Upper lobe of left lung (tissue), 4 donors: ENCODE results near the gene BANF1.

Experiments used
- EP300 ChIP-seq, 4 donors: sonication (generic); formaldehyde crosslinking; IDR thresholded peaks; one replicate each; pipeline ENCODE4 v1.5.1; 2017; ENCODE audit warnings: antibody characterized with exemption in 4 of 4, control low read depth in 2 of 4
- POLR2A ChIP-seq, 4 donors: fragments of 450-650 bp; IDR thresholded peaks; one replicate each; pipeline ENCODE4 v1.5.1; 2016 to 2017; ENCODE audit warnings: antibody characterized with exemption in 4 of 4, mild to moderate bottlenecking in 2 of 4
- TF ChIP-seq, protein P1 (sequence below), 6 experiments: fragments of 450-650 bp in 4 of 6; fragments of 200-600 bp in 2 of 6; sonication (generic) in 2 of 6; IDR thresholded peaks; one replicate each; pipeline ENCODE4 v1.5.1; 2016 to 2019; ENCODE audit warnings: antibody characterized with exemption in 6 of 6

DNA sequence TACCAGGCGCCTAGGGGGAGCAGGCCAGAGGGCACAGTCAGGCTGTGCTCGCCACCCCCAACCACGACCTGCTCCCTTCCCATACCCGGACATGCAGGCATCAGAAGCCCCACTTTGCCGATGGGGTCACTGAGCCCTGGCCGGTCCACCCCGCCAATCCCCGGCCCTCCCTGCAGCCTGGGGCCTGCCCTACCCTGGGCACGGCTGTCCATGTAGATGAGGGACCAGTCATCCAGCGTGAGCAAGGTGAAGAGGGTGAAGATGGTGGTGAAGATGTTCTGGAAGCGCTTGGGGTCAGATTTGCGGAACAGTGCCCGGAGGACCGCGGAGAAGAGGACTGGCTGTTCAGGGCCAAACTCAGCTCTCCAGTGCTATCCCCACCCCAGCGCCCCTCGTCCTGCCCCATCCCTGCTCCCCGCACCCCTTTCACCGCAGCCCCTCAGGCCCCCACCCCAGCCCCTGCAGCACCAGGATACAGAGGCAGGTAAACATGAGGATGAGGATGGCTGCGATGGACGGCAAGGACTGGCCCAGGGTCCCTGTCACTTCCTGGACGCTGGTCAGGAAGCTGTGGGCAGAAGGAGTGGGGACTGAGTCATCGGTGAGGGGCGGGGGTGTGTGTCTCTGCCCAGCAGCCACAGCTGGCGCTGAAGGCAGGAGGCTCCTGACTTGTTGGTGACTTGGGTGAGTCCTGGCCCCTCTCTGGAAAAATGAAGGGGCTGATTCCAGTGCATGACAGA is 18.5 kb downstream of the BANF1 start:
- TF ChIP-seq, protein P1, sequence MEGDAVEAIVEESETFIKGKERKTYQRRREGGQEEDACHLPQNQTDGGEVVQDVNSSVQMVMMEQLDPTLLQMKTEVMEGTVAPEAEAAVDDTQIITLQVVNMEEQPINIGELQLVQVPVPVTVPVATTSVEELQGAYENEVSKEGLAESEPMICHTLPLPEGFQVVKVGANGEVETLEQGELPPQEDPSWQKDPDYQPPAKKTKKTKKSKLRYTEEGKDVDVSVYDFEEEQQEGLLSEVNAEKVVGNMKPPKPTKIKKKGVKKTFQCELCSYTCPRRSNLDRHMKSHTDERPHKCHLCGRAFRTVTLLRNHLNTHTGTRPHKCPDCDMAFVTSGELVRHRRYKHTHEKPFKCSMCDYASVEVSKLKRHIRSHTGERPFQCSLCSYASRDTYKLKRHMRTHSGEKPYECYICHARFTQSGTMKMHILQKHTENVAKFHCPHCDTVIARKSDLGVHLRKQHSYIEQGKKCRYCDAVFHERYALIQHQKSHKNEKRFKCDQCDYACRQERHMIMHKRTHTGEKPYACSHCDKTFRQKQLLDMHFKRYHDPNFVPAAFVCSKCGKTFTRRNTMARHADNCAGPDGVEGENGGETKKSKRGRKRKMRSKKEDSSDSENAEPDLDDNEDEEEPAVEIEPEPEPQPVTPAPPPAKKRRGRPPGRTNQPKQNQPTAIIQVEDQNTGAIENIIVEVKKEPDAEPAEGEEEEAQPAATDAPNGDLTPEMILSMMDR (IDR thresholded peaks at IDR 0.05): no peak
- TF ChIP-seq POLR2A (IDR thresholded peaks at IDR 0.05) (no peak), EP300 (IDR thresholded peaks at IDR 0.05) (no peak)
